Endodermal cell (in vitro differentiated cells): Measurements from ENCODE around the gene DSCAML1. TPM values are rescaled to one million over a fixed set of nuclear protein-coding genes. Genes with fewer than 3 reads are reported as not detected.

ENCODE experiments used
- DNase-seq: peaks from one replicate; pipeline ENCODE4 v3.0.0-alpha.2; 2017
- H3K27ac ChIP-seq: 2 replicates; pipeline ENCODE4 v1.5.1; 2013; ENCODE audit warnings: mild to moderate bottlenecking, low read depth, low read length, moderate library complexity
- H3K27me3 ChIP-seq: 2 replicates; pipeline ENCODE4 v1.6.1; 2013; ENCODE audit warnings: mild to moderate bottlenecking, low read length, moderate library complexity; ENCODE audit not compliant: insufficient read depth, control insufficient read depth, poor library complexity, severe bottlenecking
- H3K36me3 ChIP-seq: 2 replicates; pipeline ENCODE4 v1.7.0; 2013; ENCODE audit warnings: mild to moderate bottlenecking, low read length, moderate library complexity; ENCODE audit not compliant: control insufficient read depth, insufficient read depth
- H3K4me1 ChIP-seq: one replicate; pipeline ENCODE4 v1.7.0; 2013; ENCODE audit warnings: low read length; ENCODE audit not compliant: control insufficient read depth, insufficient read depth
- H3K4me3 ChIP-seq: 2 replicates; pipeline ENCODE4 v1.5.1; 2013; ENCODE audit warnings: mild to moderate bottlenecking, low read length, moderate library complexity
- H3K9ac ChIP-seq: 2 replicates; pipeline ENCODE4 v1.6.1; 2013; ENCODE audit warnings: mild to moderate bottlenecking, low read length, moderate library complexity; ENCODE audit not compliant: poor library complexity, severe bottlenecking; ENCODE audit errors: extremely low read depth
- H3K9me3 ChIP-seq: 2 replicates; pipeline ENCODE4 v1.6.1; 2013; ENCODE audit warnings: mild to moderate bottlenecking, low read length, moderate library complexity; ENCODE audit not compliant: control insufficient read depth
- H3K27ac Mint-ChIP-seq: 2 replicates; pipeline ENCODE4 v1.8.0; 2020; ENCODE audit warnings: mixed read lengths
- H3K27me3 Mint-ChIP-seq: 2 replicates; pipeline ENCODE4 v1.8.0; 2021; ENCODE audit warnings: mild to moderate bottlenecking, mixed read lengths; ENCODE audit not compliant: insufficient read depth
- H3K36me3 Mint-ChIP-seq: 2 replicates; pipeline ENCODE4 v1.8.0; 2020; ENCODE audit warnings: low read depth, mixed read lengths
- H3K4me1 Mint-ChIP-seq: 2 replicates; pipeline ENCODE4 v1.8.0; 2020; ENCODE audit warnings: mixed read lengths
- H3K4me3 Mint-ChIP-seq: 2 replicates; pipeline ENCODE4 v1.8.0; 2020; ENCODE audit warnings: mild to moderate bottlenecking, moderate library complexity, mixed read lengths
- H3K9me3 Mint-ChIP-seq: 2 replicates; pipeline ENCODE4 v1.8.0; 2020; ENCODE audit warnings: mild to moderate bottlenecking, mixed read lengths
- CTCF ChIP-seq: fragments of 200-600 bp; sonication (generic); conservative IDR thresholded peaks from 2 replicates; pipeline ENCODE4 v1.5.0; 2021; ENCODE audit warnings: antibody characterized with exemption, mild to moderate bottlenecking
- WGBS, 2 experiments: methylation state at CpG; one replicate each; pipeline versions ENCODE4 v1.1.5 to v1.1.7; 2013; ENCODE audit warnings: missing lambda C conversion rate in 2 of 2, mixed read lengths in 1 of 2; ENCODE audit not compliant: insufficient coverage in 1 of 2, insufficient read length in 1 of 2; 5-methylcytosine and 5-hydroxymethylcytosine counted together
- total RNA-seq, 2 donors: library from RNA; stranded (reverse); fragmentation: NEBNext Ultra II Directional in 1 of 2; extraction: Animal tissue kit (Norgen Biotek cat#: 25700) in 1 of 2; gene quantifications; 2 replicates in 1 of 2; 3 replicates in 1 of 2; pipeline ENCODE4 v1.2.1, GENCODE V29; 2021

Gene DSCAML1
- total RNA-seq, 2 donors from 2014 or later = 5.6 to 10.9 TPM

DNA sequence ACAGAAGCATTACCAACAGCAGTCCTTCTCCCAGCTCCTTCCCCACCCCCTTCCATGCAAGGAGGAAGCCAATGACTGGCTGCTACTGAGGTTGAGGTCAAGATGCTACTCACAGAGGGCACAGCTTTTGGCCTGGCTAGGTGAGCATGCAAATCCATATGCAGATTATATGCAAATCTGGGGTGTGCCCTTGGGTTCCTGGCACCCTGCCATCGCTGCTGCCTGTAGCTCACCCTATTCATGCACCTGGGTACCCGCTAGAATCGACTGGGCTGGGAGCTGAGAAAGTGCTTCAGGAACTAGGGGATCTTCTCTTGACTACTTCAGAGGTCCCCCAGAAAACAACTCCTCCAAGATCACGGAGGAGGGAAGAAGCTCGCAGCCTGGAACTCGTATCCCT, 4.0 kb downstream of the DSCAML1 start:
- peaks cover under 1% of the 10 kb centered on the region for H3K36me3 Mint-ChIP-seq
- no peaks in the 10 kb centered on the region for H3K4me1 ChIP-seq
- H3K4me3 ChIP-seq = no peak overlapping the region
- no peak overlapping the region for H3K27ac ChIP-seq
- H3K9me3 ChIP-seq = no peaks in the 10 kb centered on the region
- H3K9ac ChIP-seq = no peak overlapping the region
- no peak overlapping the region for H3K4me3 Mint-ChIP-seq
- no peak overlapping the region for H3K27ac Mint-ChIP-seq
- H3K36me3 ChIP-seq = no peaks in the 10 kb centered on the region
- peaks cover 84% of the 10 kb centered on the region for H3K27me3 ChIP-seq
- H3K9me3 Mint-ChIP-seq = no peaks in the 10 kb centered on the region
- DNase-seq = no peak
- TF ChIP-seq CTCF = no peak
- 91 to 100% methylated on average over 1 to 6 of the region's 6 CpGs for WGBS, 2 experiments
- H3K27me3 Mint-ChIP-seq = peaks cover 80% of the 10 kb centered on the region
- peaks cover 5% of the 10 kb centered on the region for H3K4me1 Mint-ChIP-seq

DNA sequence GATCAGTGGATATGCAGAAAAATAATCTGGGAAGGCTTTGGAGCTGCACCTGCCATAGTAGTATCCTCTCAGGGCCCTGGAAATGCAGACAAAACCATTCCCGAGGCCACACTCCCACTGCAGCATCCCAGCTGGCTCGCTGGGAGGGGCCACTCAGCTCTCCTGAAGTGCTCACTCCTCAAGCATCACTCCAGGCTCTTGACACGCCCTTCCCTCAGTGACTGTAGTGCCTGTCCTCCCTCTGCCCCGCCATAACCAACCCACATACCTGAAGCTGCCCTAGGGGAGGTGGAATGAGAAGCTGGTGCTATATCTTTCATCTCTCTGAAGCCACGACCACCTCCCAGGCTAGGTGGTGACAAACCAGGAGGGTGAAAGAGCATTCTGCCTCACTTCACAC, 4.8 kb downstream of the DSCAML1 start:
- no peaks in the 10 kb centered on the region for H3K36me3 ChIP-seq
- Mint-ChIP-seq H3K27ac (no peak overlapping the region), H3K4me1 (peaks cover 10% of the 10 kb centered on the region), H3K4me3 (no peak overlapping the region), H3K27me3 (peaks cover 76% of the 10 kb centered on the region), H3K9me3 (no peaks in the 10 kb centered on the region), H3K36me3 (peaks cover 3% of the 10 kb centered on the region)
- H3K4me3 ChIP-seq = no peak overlapping the region
- no peak overlapping the region for H3K9ac ChIP-seq
- WGBS, 2 experiments = 83% methylated on average over 3 of the region's 5 CpGs; no CpG with 5 or more reads in 1 of the 2 experiments
- H3K9me3 ChIP-seq = no peaks in the 10 kb centered on the region
- peaks cover 77% of the 10 kb centered on the region for H3K27me3 ChIP-seq
- no peak overlapping the region for H3K27ac ChIP-seq
- H3K4me1 ChIP-seq = no peaks in the 10 kb centered on the region
- no peak for DNase-seq
- TF ChIP-seq CTCF = no peak

DNA sequence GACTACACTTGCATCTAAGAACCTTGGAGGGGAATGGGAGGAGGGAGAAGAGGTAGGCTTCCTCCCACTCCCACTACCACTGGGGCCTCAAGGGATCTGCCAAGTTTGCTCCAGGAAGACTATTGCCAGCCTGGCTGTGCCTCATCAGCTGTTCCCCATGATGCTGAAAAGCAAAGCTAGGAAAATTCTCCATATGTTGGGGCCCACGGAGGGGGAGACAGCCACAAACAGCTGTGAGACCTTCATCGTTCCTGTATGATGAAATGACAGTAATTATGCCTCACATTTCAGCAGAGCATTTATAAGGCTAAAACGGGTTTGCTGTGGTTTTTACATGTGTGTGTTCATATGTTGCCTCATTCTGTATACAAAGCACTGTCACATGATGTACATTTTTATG, 6.7 kb downstream of the DSCAML1 start:
- no peak overlapping the region for H3K27ac Mint-ChIP-seq
- H3K36me3 Mint-ChIP-seq = peaks cover 3% of the 10 kb centered on the region
- Histone ChIP-seq H3K4me3 (no peak overlapping the region), H3K9me3 (no peaks in the 10 kb centered on the region), H3K36me3 (no peaks in the 10 kb centered on the region), H3K27me3 (peaks cover 75% of the 10 kb centered on the region), H3K4me1 (no peaks in the 10 kb centered on the region), H3K9ac (no peak overlapping the region), H3K27ac (no peak overlapping the region)
- no peak overlapping the region for H3K4me3 Mint-ChIP-seq
- peaks cover 68% of the 10 kb centered on the region for H3K27me3 Mint-ChIP-seq
- no peaks in the 10 kb centered on the region for H3K9me3 Mint-ChIP-seq
- TF ChIP-seq CTCF = no peak
- WGBS, 2 experiments = 80 to 90% methylated on average over 3 of the region's 3 CpGs
- no peak for DNase-seq
- H3K4me1 Mint-ChIP-seq = peaks cover 9% of the 10 kb centered on the region
